ENCODE measurements around the gene DUS2. TPM values are rescaled to one million over a fixed set of nuclear protein-coding genes. Genes with fewer than 3 reads are reported as not detected.

The DUS2 gene
- total RNA-seq, 1 experiment from 2014 or later = 27.3 TPM

DNA sequence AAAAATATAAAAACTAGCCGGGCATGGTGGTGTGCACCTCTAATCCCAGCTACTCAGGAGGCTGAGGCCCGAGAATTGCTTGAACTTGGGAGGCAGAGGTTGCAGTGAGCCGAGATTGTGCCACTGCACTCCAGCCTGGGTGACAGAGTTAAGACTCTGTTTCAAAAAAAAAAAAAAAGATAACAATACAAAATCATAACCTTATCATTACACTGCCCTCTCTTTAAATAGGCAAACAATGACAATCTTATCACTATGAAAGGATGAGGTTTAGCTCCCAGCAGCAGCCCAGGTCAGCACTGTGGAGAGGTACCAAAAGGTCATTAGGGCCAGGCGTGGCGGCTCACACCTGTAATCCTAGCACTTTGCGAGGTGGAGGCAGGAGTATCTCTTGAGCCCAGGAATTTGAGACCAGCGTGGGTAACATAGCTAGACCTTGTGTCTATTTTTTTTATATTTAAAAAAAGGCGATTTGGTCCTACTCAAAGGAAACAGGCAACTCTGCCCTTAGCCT, 3.9 kb upstream of the DUS2 start:
- TF ChIP-seq ZNF274 (IDR thresholded peaks at IDR 0.05; ENCODE audit: low read depth, low read length) (no peak), YY1 (IDR thresholded peaks at IDR 0.05; ENCODE audit: extremely low read depth, insufficient replicate concordance, low read depth, low read length) (no peak), SRF (IDR thresholded peaks at IDR 0.05; ENCODE audit: low read depth) (no peak), ELF1 (IDR thresholded peaks at IDR 0.05; ENCODE audit: borderline replicate concordance, low read depth) (no peak), SIN3A (IDR thresholded peaks at IDR 0.05; ENCODE audit: low read depth) (no peak), CEBPB (IDR thresholded peaks at IDR 0.05; ENCODE audit: low read depth) (no peak), JUND (IDR thresholded peaks at IDR 0.05) (no peak)
- TF ChIP-seq, protein P1, sequence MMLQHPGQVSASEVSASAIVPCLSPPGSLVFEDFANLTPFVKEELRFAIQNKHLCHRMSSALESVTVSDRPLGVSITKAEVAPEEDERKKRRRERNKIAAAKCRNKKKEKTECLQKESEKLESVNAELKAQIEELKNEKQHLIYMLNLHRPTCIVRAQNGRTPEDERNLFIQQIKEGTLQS (IDR thresholded peaks at IDR 0.05) = no peak
- TF ChIP-seq, protein P2, sequence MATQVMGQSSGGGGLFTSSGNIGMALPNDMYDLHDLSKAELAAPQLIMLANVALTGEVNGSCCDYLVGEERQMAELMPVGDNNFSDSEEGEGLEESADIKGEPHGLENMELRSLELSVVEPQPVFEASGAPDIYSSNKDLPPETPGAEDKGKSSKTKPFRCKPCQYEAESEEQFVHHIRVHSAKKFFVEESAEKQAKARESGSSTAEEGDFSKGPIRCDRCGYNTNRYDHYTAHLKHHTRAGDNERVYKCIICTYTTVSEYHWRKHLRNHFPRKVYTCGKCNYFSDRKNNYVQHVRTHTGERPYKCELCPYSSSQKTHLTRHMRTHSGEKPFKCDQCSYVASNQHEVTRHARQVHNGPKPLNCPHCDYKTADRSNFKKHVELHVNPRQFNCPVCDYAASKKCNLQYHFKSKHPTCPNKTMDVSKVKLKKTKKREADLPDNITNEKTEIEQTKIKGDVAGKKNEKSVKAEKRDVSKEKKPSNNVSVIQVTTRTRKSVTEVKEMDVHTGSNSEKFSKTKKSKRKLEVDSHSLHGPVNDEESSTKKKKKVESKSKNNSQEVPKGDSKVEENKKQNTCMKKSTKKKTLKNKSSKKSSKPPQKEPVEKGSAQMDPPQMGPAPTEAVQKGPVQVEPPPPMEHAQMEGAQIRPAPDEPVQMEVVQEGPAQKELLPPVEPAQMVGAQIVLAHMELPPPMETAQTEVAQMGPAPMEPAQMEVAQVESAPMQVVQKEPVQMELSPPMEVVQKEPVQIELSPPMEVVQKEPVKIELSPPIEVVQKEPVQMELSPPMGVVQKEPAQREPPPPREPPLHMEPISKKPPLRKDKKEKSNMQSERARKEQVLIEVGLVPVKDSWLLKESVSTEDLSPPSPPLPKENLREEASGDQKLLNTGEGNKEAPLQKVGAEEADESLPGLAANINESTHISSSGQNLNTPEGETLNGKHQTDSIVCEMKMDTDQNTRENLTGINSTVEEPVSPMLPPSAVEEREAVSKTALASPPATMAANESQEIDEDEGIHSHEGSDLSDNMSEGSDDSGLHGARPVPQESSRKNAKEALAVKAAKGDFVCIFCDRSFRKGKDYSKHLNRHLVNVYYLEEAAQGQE (IDR thresholded peaks at IDR 0.05; ENCODE audit: low read depth) = no peak
- TF ChIP-seq, protein P3, sequence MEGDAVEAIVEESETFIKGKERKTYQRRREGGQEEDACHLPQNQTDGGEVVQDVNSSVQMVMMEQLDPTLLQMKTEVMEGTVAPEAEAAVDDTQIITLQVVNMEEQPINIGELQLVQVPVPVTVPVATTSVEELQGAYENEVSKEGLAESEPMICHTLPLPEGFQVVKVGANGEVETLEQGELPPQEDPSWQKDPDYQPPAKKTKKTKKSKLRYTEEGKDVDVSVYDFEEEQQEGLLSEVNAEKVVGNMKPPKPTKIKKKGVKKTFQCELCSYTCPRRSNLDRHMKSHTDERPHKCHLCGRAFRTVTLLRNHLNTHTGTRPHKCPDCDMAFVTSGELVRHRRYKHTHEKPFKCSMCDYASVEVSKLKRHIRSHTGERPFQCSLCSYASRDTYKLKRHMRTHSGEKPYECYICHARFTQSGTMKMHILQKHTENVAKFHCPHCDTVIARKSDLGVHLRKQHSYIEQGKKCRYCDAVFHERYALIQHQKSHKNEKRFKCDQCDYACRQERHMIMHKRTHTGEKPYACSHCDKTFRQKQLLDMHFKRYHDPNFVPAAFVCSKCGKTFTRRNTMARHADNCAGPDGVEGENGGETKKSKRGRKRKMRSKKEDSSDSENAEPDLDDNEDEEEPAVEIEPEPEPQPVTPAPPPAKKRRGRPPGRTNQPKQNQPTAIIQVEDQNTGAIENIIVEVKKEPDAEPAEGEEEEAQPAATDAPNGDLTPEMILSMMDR (IDR thresholded peaks at IDR 0.05 in 2 of 3, conservative IDR thresholded peaks at IDR 0.05 in 1 of 3; ENCODE audit: borderline replicate concordance in 1 of 3, insufficient read depth in 1 of 3, low read depth in 2 of 3, low read length in 2 of 3) = no peak
- DNase-seq (ENCODE audit: low read depth, low spot score) = no peak
- H3K36me3 ChIP-seq (ENCODE audit: control insufficient read depth in 1 of 2, insufficient read depth in 2 of 2, low read length in 2 of 2) = peaks cover 0 to 7% of the 10 kb centered on the region in 2 experiments; a peak in 1 of 4 replicates
- ChIA-PET RAD21 (ENCODE audit: low non-redundant PET in 1 of 2, low total read pairs in 2 of 2, uncharacterized antibody in 2 of 2, unreplicated experiment in 2 of 2) (no interaction called here), CTCF (no interaction called here), POLR2A (no interaction called here)
- ATAC-seq = no peak
- H3K4me2 ChIP-seq (ENCODE audit: low read length) = no peak overlapping the region
- intact Hi-C loops (cut with micrococcal nuclease) = no loop called here
- H3K9me3 ChIP-seq (ENCODE audit: control insufficient read depth in 1 of 2, insufficient read depth in 1 of 2, low read depth in 1 of 2, low read length in 2 of 2) = no peaks in the 10 kb centered on the region
- no peak overlapping the region for H3K4me3 ChIP-seq (replicated peaks in 1 of 2; ENCODE audit: low read depth in 1 of 2, low read length in 2 of 2)
- BruUV-seq (replicated peaks) = no TSS peak
- H3K27ac ChIP-seq (ENCODE audit: low read depth, low read length) = no peak overlapping the region
- H2AFZ ChIP-seq (ENCODE audit: low read depth, low read length, poor library complexity, severe bottlenecking) = no peak overlapping the region
- no peaks in the 10 kb centered on the region for H3K27me3 ChIP-seq (ENCODE audit: insufficient read depth, low read length)
- H3K9me2 ChIP-seq (ENCODE audit: insufficient read depth) = no peaks in the 10 kb centered on the region
- no peak overlapping the region for H3K9ac ChIP-seq (ENCODE audit: low read length)
- H4K20me1 ChIP-seq (ENCODE audit: insufficient read depth) = no peaks in the 10 kb centered on the region
- H3K79me2 ChIP-seq (ENCODE audit: insufficient read depth, low read length) = peaks cover 34% of the 10 kb centered on the region
- H3K4me1 ChIP-seq (ENCODE audit: control insufficient read depth in 1 of 2, insufficient read depth in 2 of 2, low read length in 2 of 2) = peaks cover 9 to 33% of the 10 kb centered on the region in 2 experiments; a peak in 3 of 4 replicates

All from HCT116 (cell line).